GM13977 (cell line): ENCODE results near the gene ZDBF2.

Experiments used
- DNase-seq: peaks from one replicate; pipeline ENCODE4 v3.0.0; 2012; ENCODE audit warnings: low spot score
- CTCF ChIP-seq: IDR thresholded peaks from 2 replicates; pipeline ENCODE4 v1.5.1; 2012; ENCODE audit warnings: mild to moderate bottlenecking, control low read depth; ENCODE audit not compliant: insufficient read depth; ENCODE audit errors: extremely low read depth, missing control alignments
- in situ Hi-C: fragments of 300-500 bp; cut with MboI; formaldehyde crosslinking; loops from one replicate; pipeline ENCODE4 v1.12.0; 2022; ENCODE audit warnings: low sequenced_read_pairs, low pct_unique_long_range_greater_than_20kb, mixed read lengths, inconsistent platforms; ENCODE audit not compliant: unreplicated experiment

ZDBF2 gene

GRCh38 chr2:206273905-206274304, 558 bp upstream of the ZDBF2 start:
- in situ Hi-C loops: no loop called here
- TF ChIP-seq CTCF: no peak
- no peak for DNase-seq

- in situ Hi-C loops: no loop called here
- TF ChIP-seq CTCF: no peak
- DNase-seq: peak; percentile 70
Measured at GRCh38 chr2:206275312-206276055, 1.0 kb downstream of the ZDBF2 start.

GRCh38 chr2:206276169-206276942, 1.9 kb downstream of the ZDBF2 start:
- no peak for TF ChIP-seq CTCF
- no peak for DNase-seq
- in situ Hi-C loops: no loop called here

- DNase-seq: no peak
- no peak for TF ChIP-seq CTCF
- in situ Hi-C loops: no loop called here
Measured at GRCh38 chr2:206277503-206277902, 3.0 kb downstream of the ZDBF2 start.

- in situ Hi-C loops: no loop called here
- DNase-seq: no peak
- no peak for TF ChIP-seq CTCF
Measured at GRCh38 chr2:206282746-206283145, 8.3 kb downstream of the ZDBF2 start.

- TF ChIP-seq CTCF: no peak
- in situ Hi-C loops: no loop called here
- no peak for DNase-seq
Measured at GRCh38 chr2:206287197-206287596, 12.7 kb downstream of the ZDBF2 start.
